HepG2 (cell line): ENCODE results near the gene SH3PXD2A. TPM values are rescaled to one million over a fixed set of nuclear protein-coding genes. Genes with fewer than 3 reads are reported as not detected.

Experiments used
- ADNP ChIP-seq: sonication (generic); formaldehyde crosslinking; IDR thresholded peaks from 2 replicates; pipeline ENCODE4 v1.4.0; 2020; ENCODE audit warnings: missing genetic modification reagents
- AFF4 ChIP-seq: sonication (generic); formaldehyde crosslinking; IDR thresholded peaks from 2 replicates; pipeline ENCODE4 v1.4.0; 2020; ENCODE audit warnings: missing genetic modification reagents
- ATF1 ChIP-seq: IDR thresholded peaks from 2 replicates; pipeline ENCODE4 v1.6.1; 2016; ENCODE audit warnings: mild to moderate bottlenecking, control low read depth
- ATRX ChIP-seq: sonication (generic); formaldehyde crosslinking; IDR thresholded peaks from 2 replicates; pipeline ENCODE4 v1.4.0; 2020; ENCODE audit warnings: missing genetic modification reagents, borderline replicate concordance
- BRD4 ChIP-seq: sonication (generic); formaldehyde crosslinking; IDR thresholded peaks from 2 replicates; pipeline ENCODE4 v1.4.0; 2020; ENCODE audit warnings: missing genetic modification reagents
- CREM ChIP-seq, 2 experiments: sonication (generic) in 1 of 2; formaldehyde crosslinking in 1 of 2; IDR thresholded peaks; 2 replicates each; pipeline versions ENCODE4 v1.4.0 to v1.6.1; 2016 to 2020; ENCODE audit warnings: antibody characterized with exemption in 1 of 2, mild to moderate bottlenecking in 1 of 2, missing genetic modification reagents in 1 of 2
- HMG20A ChIP-seq: IDR thresholded peaks from 2 replicates; pipeline ENCODE4 v1.6.1; 2016; ENCODE audit warnings: borderline replicate concordance
- KAT7 ChIP-seq: IDR thresholded peaks from 2 replicates; pipeline ENCODE4 v1.6.1; 2018; ENCODE audit warnings: borderline replicate concordance, missing compliant biosample characterization
- KMT2A ChIP-seq: sonication (generic); formaldehyde crosslinking; IDR thresholded peaks from 2 replicates; pipeline ENCODE4 v1.4.0; 2020; ENCODE audit warnings: missing genetic modification reagents
- MEF2D ChIP-seq: sonication (generic); formaldehyde crosslinking; IDR thresholded peaks from 2 replicates; pipeline ENCODE4 v1.5.1; 2020; ENCODE audit warnings: mild to moderate bottlenecking, missing genetic modification reagents
- MLX ChIP-seq: IDR thresholded peaks from 2 replicates; pipeline ENCODE4 v1.6.1; 2016
- NCOA5 ChIP-seq: sonication (generic); formaldehyde crosslinking; IDR thresholded peaks from 2 replicates; pipeline ENCODE4 v1.4.0; 2020; ENCODE audit warnings: missing genetic modification reagents
- NFE2L2 ChIP-seq: fragments of 150-350 bp; IDR thresholded peaks from 2 replicates; pipeline ENCODE4 v1.6.1; 2014; ENCODE audit warnings: low read length
- NFKBIZ ChIP-seq: IDR thresholded peaks from 2 replicates; pipeline ENCODE4 v1.6.1; 2018; ENCODE audit warnings: missing genetic modification reagents, missing compliant biosample characterization
- NR2F6 ChIP-seq, 2 experiments: IDR thresholded peaks; 2 replicates each; pipeline ENCODE4 v1.6.1; 2016; ENCODE audit warnings: antibody characterized with exemption in 1 of 2, mild to moderate bottlenecking in 1 of 2
- WIZ ChIP-seq: sonication (generic); formaldehyde crosslinking; IDR thresholded peaks from 2 replicates; pipeline ENCODE4 v1.5.1; 2020; ENCODE audit warnings: mild to moderate bottlenecking, missing genetic modification reagents
- ZBTB14 ChIP-seq: sonication (generic); formaldehyde crosslinking; IDR thresholded peaks from 2 replicates; pipeline ENCODE4 v1.4.0; 2020; ENCODE audit warnings: missing genetic modification reagents
- ZBTB43 ChIP-seq: sonication (generic); formaldehyde crosslinking; conservative IDR thresholded peaks from 2 replicates; pipeline ENCODE4 v1.4.0; 2020; ENCODE audit warnings: missing genetic modification reagents
- ZFX ChIP-seq: sonication (generic); formaldehyde crosslinking; IDR thresholded peaks from 2 replicates; pipeline ENCODE4 v1.4.0; 2020; ENCODE audit warnings: mild to moderate bottlenecking, low read depth, missing genetic modification reagents, moderate library complexity
- ZNF383 ChIP-seq: sonication (generic); formaldehyde crosslinking; IDR thresholded peaks from 2 replicates; pipeline ENCODE4 v1.4.0; 2020; ENCODE audit warnings: missing genetic modification reagents, mild to moderate bottlenecking, borderline replicate concordance
- ZNF501 ChIP-seq: sonication (generic); formaldehyde crosslinking; IDR thresholded peaks from 2 replicates; pipeline ENCODE4 v1.5.1; 2020; ENCODE audit warnings: mild to moderate bottlenecking, moderate library complexity, missing genetic modification reagents
- ZNF546 ChIP-seq: sonication (generic); formaldehyde crosslinking; conservative IDR thresholded peaks from 2 replicates; pipeline ENCODE4 v1.8.1; 2023; ENCODE audit warnings: mild to moderate bottlenecking, missing genetic modification reagents
- ZNF75D ChIP-seq: sonication (generic); formaldehyde crosslinking; IDR thresholded peaks from 2 replicates; pipeline ENCODE4 v1.8.1; 2023; ENCODE audit warnings: missing genetic modification reagents, mild to moderate bottlenecking, borderline replicate concordance
- ZNF878 ChIP-seq: sonication (generic); formaldehyde crosslinking; IDR thresholded peaks from 2 replicates; pipeline ENCODE4 v1.8.1; 2023; ENCODE audit warnings: mild to moderate bottlenecking, missing genetic modification reagents, moderate library complexity
- polyA plus RNA-seq, 8 experiments: library from polyadenylated mRNA; depleted of rRNA in 3 of 8; stranded (reverse) in 7 of 8; unstranded in 1 of 8; fragments of >200 nt; fragmentation: Illumina TruSeq in 4 of 8; extraction: Trizol in 4 of 8; gene quantifications; 2 replicates each; pipeline versions ENCODE4 v1.2.1 to v1.2.3, GENCODE V29; 2011 to 2016; ENCODE audit warnings: low read depth in 4 of 8, missing spikeins in 1 of 8, mixed read lengths in 1 of 8; ENCODE audit not compliant: insufficient read depth in 1 of 8
- total RNA-seq, 5 experiments: library from RNA; depleted of rRNA; stranded (reverse); fragments of >200 nt; fragmentation: Illumina TruSeq; extraction: Trizol; gene quantifications; 2 replicates each; pipeline ENCODE4 v1.2.3, GENCODE V29; 2016; ENCODE audit warnings: low read depth in 1 of 5

The SH3PXD2A gene
- total and polyA plus RNA-seq, 2 of the 13 experiments (the other 11 are each of a cell fraction or from before 2014, with no cell fraction given), result 11.1 to 11.3 TPM

- no peak for TF ChIP-seq AFF4 (CRISPR knock-in tag)
- no peak for TF ChIP-seq ATRX (CRISPR knock-in tag)
- peak; percentile 73; the same call in 1 of the 2 replicates for TF ChIP-seq ZNF546 (CRISPR knock-in tag)
- no peak for TF ChIP-seq ZBTB14 (CRISPR knock-in tag)
- TF ChIP-seq CREM (IDR thresholded peaks at IDR 0.05), result peak; percentile 96
- TF ChIP-seq CREM (CRISPR knock-in tag; IDR thresholded peaks at IDR 0.05), result no peak
- TF ChIP-seq ADNP (CRISPR knock-in tag), result no peak
- peak; percentile 59 for TF ChIP-seq ATF1
- no peak; the same call in 1 of the 2 replicates for TF ChIP-seq ZNF383
- TF ChIP-seq KMT2A, result 0 out of 2 replicates have a peak, but pooled peaks have one; percentile 68
- TF ChIP-seq NR2F6 (IDR thresholded peaks at IDR 0.05), result peak; percentile 94
- peak; percentile 96 for TF ChIP-seq NR2F6 (CRISPR knock-in tag; IDR thresholded peaks at IDR 0.05)
- peak; percentile 93 for TF ChIP-seq ZNF878 (CRISPR knock-in tag)
- TF ChIP-seq BRD4 (CRISPR knock-in tag), result peak; percentile 92
- peak; percentile 73 for TF ChIP-seq ZFX
- no peak for TF ChIP-seq NFE2L2
- no peak for TF ChIP-seq WIZ (CRISPR knock-in tag)
- TF ChIP-seq ZNF75D (CRISPR knock-in tag), result no peak
- peak; percentile 89 for TF ChIP-seq MEF2D (CRISPR knock-in tag)
- peak; percentile 96 for TF ChIP-seq ZNF501 (CRISPR knock-in tag)
- TF ChIP-seq NFKBIZ, result peak; percentile 97
- TF ChIP-seq NCOA5, result no peak
- TF ChIP-seq KAT7 (CRISPR knock-in tag), result peak; percentile 50; the same call in 1 of the 2 replicates
- peak; percentile 94 for TF ChIP-seq HMG20A (CRISPR knock-in tag)
- TF ChIP-seq ZBTB43, result peak; percentile 90
- TF ChIP-seq MLX (CRISPR knock-in tag), result peak; percentile 95
These were observed 61.2 kb downstream of the SH3PXD2A start (continued) for GRCh38 chr10:103793920-103794883.
